HEK293T (cell line): ENCODE measurements around the gene ZNF814.

Experiments
- BHLHE40 ChIP-seq: fragments of 450-650 bp; IDR thresholded peaks from 2 replicates; pipeline ENCODE4 v1.6.1; 2016; ENCODE audit warnings: mild to moderate bottlenecking, moderate library complexity, borderline replicate concordance
- FOXK2 ChIP-seq: fragments of 450-650 bp; IDR thresholded peaks from 2 replicates; pipeline ENCODE4 v1.6.1; 2016; ENCODE audit warnings: mild to moderate bottlenecking
- SP1 ChIP-seq: fragments of 450-650 bp; IDR thresholded peaks from 2 replicates; pipeline ENCODE4 v1.6.1; 2017
- SUZ12 ChIP-seq: fragments of 450-650 bp; IDR thresholded peaks from 2 replicates; pipeline ENCODE4 v1.6.1; 2016; ENCODE audit warnings: mild to moderate bottlenecking
- TARDBP ChIP-seq: fragments of 450-650 bp; IDR thresholded peaks from 2 replicates; pipeline ENCODE4 v1.6.1; 2016

DNA sequence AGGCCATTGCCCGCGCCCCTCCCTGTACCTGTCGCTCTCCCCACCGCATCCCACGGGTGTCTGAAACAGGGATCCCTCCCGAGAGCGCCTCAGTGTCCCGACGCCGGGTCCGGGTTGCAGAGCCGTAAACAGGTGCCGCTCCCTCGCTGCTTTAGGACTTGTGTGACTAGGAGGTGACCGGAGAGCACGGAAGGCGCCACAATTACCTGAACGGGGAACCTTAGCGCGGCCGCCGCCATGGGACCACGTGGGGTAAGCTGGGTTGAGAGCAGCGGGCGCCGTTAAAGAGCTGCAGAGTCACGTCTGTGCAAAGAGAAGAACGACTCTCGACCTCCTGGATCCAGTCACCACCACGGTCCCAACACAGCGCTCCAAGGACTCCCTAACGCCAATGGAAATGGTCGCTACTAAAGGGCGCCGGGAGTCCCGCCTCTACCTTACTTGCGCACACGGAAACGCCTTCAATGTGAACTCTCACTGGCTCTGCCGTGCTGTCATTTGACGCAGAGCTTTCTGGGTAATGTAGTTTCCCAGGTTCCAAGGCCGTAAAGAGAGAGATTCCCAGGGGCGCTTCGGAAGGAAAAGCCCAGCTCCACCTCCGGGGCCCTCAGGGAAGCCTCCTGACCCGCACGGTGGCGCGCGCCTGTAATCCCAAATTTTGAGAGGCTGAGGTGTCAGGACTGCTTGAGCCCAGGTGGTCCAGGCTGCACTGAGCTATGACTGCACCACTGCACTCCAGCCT, 74.2 kb downstream of the ZNF814 start, which contains the start of gene ZNF552:
- TF ChIP-seq SUZ12 (no peak), SP1 (no peak), FOXK2 (no peak), BHLHE40 (no peak), TARDBP (no peak)
